ENCODE measurements around the gene CASTOR1. TPM values are rescaled to one million over a fixed set of nuclear protein-coding genes. Genes with fewer than 3 reads are reported as not detected.

Gene CASTOR1
- polyA plus RNA-seq, 3 donors from 2014 or later, result 9.3 to 16.9 (median 11.8) TPM

DNA sequence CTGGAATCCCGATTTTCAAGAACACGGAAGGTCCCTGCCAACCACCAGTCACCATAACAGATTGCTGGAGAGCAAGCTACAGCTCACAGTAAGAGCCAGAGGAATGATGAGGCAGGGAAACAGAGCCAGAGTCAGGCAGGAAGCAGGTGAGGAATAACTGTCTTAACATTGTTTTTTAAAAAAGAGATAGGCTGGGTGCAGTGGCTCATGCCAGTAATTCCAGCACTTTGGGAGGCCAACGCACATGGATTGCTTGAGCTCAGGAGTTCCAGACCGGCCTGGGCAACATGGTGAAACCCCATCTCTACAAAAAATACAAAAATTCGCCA is 13.5 kb upstream of the CASTOR1 start:
- peak overlapping the region; percentile 45 to 57 (median 55) for H3K4me3 Mint-ChIP-seq
- no peak for DNase-seq
- H3K27ac Mint-ChIP-seq, result peak overlapping the region; percentile 78 to 97 (median 88)
- H3K27me3 Mint-ChIP-seq (ENCODE audit: low read depth in 3 of 3), result peaks cover 0 to 3% (median 0%) of the 10 kb centered on the region in 3 donors
- H3K36me3 Mint-ChIP-seq, result peaks cover 0 to 12% (median 8%) of the 10 kb centered on the region in 3 donors
- no peaks in the 10 kb centered on the region for H3K9me3 Mint-ChIP-seq
- peaks cover 70 to 72% of the 10 kb centered on the region in 2 donors for H3K4me1 Mint-ChIP-seq

DNA sequence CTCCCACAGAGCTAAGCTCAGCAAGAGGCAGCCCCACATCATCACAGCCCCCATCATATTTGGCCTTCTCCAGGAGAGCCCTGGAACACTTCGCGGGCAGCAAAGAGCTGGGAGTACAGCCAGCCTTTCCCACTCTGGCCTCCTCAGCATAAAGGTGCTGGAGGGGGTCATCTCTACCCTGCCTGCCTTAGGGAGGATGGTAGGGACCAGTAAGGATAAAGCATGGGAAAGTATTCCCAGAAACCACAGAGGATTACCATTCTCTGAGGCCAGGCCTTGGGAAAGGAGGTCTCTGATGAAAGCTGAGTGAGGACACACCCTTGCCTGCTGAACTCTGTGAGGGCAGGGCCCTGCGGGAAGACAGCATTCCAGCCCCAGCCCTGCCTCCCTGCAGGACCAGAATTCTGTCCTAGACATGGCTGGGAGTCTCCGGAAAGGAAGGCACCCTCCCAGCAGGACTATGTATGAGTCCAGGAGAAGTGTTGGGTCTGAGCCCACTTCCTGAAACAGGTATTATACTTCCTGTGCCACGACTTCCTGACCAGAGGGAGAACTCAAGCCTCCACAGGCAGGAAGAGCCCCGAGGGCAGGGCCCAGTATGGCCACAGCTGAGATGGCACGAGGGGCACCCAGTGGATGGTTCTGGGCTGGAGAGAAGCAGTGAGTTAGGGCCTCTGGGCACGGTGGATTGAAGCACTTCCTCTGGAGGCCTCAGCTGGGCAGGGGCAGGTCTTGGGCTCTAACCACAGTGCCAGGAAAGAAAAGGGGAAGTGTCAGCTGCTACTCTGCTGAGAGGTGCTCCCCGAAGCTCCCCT is 12.9 kb upstream of the CASTOR1 start:
- Mint-ChIP-seq H3K27me3 (ENCODE audit: low read depth in 3 of 3) (peaks cover 0 to 3% (median 0%) of the 10 kb centered on the region in 3 donors), H3K36me3 (peaks cover 0 to 12% (median 11%) of the 10 kb centered on the region in 3 donors), H3K27ac (peak overlapping the region; percentile 78 to 97 (median 88)), H3K4me3 (peak overlapping the region; percentile 45 to 57 (median 55)), H3K9me3 (no peaks in the 10 kb centered on the region), H3K4me1 (peaks cover 64 to 67% of the 10 kb centered on the region in 2 donors)
- DNase-seq, result no peak

DNA sequence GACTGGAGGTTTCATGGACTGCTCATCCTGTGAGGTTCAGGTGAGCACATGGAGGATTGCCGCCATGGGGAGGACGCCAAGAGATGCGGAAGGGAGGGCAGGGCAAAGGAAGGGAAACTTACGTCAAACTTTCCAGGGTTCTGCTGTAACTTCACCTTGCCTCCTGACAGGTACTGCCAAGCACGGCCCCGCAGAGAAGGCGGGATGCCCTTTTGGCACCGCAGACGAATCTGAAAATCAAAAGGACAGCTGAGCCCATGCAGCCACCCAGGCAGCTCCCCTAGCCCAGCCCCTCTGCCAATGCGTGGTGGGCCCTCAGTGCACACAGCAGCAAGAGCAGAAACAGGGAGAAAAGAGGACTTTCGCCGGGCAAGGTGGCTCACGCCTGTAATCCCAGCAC is 10.0 kb upstream of the CASTOR1 start:
- no peak for DNase-seq
- no peak overlapping the region for H3K4me3 Mint-ChIP-seq
- H3K9me3 Mint-ChIP-seq, result no peaks in the 10 kb centered on the region
- peaks cover 2 to 18% (median 18%) of the 10 kb centered on the region in 3 donors for H3K36me3 Mint-ChIP-seq
- H3K27me3 Mint-ChIP-seq (ENCODE audit: low read depth in 3 of 3), result peaks cover 0 to 3% (median 0%) of the 10 kb centered on the region in 3 donors
- peaks cover 35 to 38% of the 10 kb centered on the region in 2 donors for H3K4me1 Mint-ChIP-seq
- H3K27ac Mint-ChIP-seq, result no peak overlapping the region

DNA sequence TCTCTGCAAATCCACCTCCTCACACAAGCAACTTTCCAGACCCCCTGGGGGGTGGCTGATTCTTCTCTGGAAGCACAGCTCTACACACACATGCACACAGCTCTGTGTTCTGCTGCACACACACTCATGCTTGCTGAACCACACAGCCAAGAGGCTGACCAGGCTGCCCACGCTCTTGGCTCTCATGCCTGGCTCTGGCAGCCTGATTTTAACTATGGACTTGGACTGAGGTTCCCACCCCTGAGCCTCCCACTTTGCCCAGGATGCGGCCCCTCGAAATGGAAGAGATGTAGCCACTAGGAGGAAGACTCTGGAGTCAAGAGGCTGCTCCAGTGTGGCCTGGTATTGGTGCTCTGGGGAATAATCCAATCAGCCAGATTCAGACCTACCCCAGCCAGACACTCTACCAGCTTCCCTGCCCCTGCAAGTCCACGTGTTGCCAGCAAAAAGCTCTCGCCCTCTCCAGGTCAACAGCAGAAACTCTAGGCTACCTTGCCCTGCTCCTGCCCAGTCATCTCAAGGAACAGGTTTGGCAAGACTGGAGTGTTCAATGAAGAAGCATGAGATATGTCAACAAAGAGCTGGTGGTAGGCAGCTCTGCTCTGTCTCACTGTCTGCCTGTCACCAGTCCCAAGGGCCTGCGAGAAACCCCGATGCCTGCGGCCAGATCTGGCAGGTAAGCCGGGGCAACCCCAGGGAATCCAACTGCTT is 8.8 kb upstream of the CASTOR1 start:
- Mint-ChIP-seq H3K4me1 (peaks cover 23 to 26% of the 10 kb centered on the region in 2 donors), H3K27ac (peak overlapping the region in 1 of 6 donors; percentile 11), H3K27me3 (ENCODE audit: low read depth in 3 of 3) (peaks cover 0 to 3% (median 0%) of the 10 kb centered on the region in 3 donors), H3K4me3 (no peak overlapping the region), H3K9me3 (no peaks in the 10 kb centered on the region), H3K36me3 (peaks cover 13 to 27% (median 22%) of the 10 kb centered on the region in 3 donors)
- no peak for DNase-seq

DNA sequence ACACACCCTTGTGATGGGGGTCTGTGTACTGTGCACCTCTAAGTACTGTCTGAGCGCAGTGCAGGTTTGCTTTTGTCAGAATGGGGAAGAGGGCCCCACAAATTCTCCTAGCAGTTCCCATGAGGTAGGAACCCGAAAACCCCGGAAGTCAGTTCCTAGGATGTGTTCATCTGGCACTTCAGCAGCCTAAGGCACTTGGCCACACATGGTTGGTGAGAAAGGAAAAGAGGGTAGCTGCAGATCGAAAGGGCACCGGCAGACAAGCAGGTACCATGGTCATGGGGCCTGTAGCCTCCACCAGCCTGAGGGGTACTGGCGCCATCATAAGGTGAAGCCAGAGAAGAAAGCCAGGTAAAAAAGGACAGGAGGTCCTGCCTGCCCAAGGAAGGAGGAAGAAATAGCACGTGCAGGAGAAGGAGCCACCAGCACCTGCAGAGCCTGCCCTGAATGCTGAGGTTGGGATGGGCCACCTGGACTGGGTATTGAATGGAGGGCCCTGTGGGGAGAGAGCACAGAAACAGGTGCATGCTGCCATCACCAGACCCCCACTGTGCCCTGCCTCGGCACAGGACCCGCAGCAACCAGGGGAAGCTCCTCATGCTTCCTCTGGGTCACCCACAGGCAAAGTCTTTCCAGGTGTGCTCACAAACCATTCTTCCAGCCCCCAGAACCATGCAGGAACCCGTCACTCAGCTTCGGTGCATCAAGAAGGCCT is 8.1 kb upstream of the CASTOR1 start:
- H3K4me3 Mint-ChIP-seq, result no peak overlapping the region
- peaks cover 15 to 29% (median 22%) of the 10 kb centered on the region in 3 donors for H3K36me3 Mint-ChIP-seq
- DNase-seq, result no peak
- peaks cover 16 to 19% of the 10 kb centered on the region in 2 donors for H3K4me1 Mint-ChIP-seq
- peaks cover 0 to 3% (median 0%) of the 10 kb centered on the region in 3 donors for H3K27me3 Mint-ChIP-seq (ENCODE audit: low read depth in 3 of 3)
- H3K9me3 Mint-ChIP-seq, result no peaks in the 10 kb centered on the region
- H3K27ac Mint-ChIP-seq, result peak overlapping the region in 1 of 6 donors; percentile 69

DNA sequence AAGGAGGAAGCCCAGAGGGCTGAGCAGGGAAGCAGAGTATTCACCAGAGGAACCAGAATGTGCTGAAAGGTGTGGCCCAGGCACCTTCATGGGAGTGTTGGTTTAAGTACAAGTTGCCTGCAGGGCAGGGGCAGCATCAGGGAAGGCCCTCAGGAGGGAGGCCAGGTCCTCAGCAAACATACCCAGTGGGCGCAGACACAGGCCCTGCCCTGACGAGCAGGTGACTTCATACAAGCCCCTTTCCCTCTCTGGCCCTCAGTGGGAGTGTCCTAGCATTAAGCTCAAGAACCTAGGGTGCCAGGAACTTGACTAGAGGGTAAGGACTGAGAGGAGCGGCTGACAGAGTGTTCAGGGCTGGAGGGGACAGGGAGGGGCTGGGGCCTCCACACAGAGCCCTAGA is 7.5 kb upstream of the CASTOR1 start:
- H3K9me3 Mint-ChIP-seq, result no peaks in the 10 kb centered on the region
- H3K4me3 Mint-ChIP-seq, result no peak overlapping the region
- peak overlapping the region in 4 of 6 donors; percentile 16 to 31 (median 24) for H3K27ac Mint-ChIP-seq
- peaks cover 10 to 13% of the 10 kb centered on the region in 2 donors for H3K4me1 Mint-ChIP-seq
- peaks cover 15 to 29% (median 22%) of the 10 kb centered on the region in 3 donors for H3K36me3 Mint-ChIP-seq
- peaks cover 0 to 3% (median 0%) of the 10 kb centered on the region in 3 donors for H3K27me3 Mint-ChIP-seq (ENCODE audit: low read depth in 3 of 3)
- DNase-seq, result no peak

DNA sequence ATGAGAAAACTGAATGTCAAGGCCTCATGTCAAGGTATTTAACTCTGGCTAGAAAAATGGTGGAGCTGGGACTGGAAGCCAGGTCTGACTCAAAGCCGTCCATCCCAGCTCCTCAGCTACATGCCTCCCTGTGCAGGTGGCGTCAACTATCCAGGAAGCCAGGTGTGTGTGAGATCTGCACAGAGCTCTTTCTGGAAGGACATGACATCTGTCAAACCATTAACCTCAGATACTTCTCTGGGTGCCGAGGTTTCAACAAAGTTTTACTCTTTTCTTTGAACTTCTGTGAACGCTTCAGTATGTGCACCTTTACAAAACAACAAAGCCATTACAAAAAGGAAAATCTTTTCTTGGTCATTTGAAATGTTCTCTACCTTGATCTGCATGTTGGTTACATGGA is 7.0 kb upstream of the CASTOR1 start:
- H3K27ac Mint-ChIP-seq, result peak overlapping the region in 2 of 6 donors; percentile 16 to 29
- no peaks in the 10 kb centered on the region for H3K9me3 Mint-ChIP-seq
- no peak for DNase-seq
- H3K36me3 Mint-ChIP-seq, result peaks cover 15 to 27% (median 22%) of the 10 kb centered on the region in 3 donors
- no peak overlapping the region for H3K4me3 Mint-ChIP-seq
- H3K27me3 Mint-ChIP-seq (ENCODE audit: low read depth in 3 of 3), result peaks cover 0 to 3% (median 2%) of the 10 kb centered on the region in 3 donors
- peaks cover 8% of the 10 kb centered on the region in 2 donors for H3K4me1 Mint-ChIP-seq

DNA sequence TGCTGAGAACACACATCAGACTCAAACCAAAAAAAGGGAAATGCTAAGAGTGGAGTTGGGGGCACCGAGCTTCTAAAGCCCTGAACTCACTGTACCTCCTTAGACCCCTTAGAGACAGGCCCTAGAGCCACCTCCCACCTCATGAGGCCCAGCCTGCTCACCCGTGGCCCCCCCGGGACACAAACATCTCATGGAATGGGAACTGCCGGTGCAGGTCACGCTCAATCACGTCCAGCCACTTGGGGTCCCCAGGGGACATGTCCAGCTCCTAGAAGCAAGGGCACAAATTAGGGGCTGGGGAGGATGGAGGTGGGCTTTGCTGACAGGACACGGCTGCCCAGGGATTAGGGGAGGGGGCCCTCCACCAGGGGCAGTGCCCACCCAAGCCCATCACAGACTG is 6.3 kb upstream of the CASTOR1 start:
- H3K27ac Mint-ChIP-seq, result peak overlapping the region in 1 of 6 donors; percentile 64
- H3K4me3 Mint-ChIP-seq, result no peak overlapping the region
- peaks cover 0 to 3% (median 2%) of the 10 kb centered on the region in 3 donors for H3K27me3 Mint-ChIP-seq (ENCODE audit: low read depth in 3 of 3)
- H3K36me3 Mint-ChIP-seq, result peaks cover 15 to 24% (median 22%) of the 10 kb centered on the region in 3 donors
- H3K9me3 Mint-ChIP-seq, result no peaks in the 10 kb centered on the region
- DNase-seq, result no peak
- H3K4me1 Mint-ChIP-seq, result peaks cover 3 to 5% of the 10 kb centered on the region in 2 donors

DNA sequence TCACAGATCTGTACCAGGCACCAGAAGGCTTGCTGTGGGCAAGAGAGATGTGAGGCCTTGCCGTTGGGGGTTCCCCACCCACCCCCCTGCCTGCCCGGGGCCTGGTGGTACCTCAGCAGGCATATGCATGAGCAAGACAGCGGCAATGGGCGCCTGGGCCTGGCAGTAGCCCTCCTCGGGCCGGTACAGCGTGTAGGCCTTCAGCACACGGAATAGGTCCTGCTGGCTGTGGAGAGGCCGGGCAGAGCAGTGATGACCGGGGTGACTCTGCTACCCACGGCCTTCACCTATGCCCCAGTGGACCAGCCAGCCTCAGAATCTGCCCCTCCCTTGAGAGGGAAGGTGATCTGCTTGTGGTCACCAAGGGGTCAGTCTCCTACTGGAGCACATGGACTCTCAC is 5.5 kb upstream of the CASTOR1 start:
- no peak overlapping the region for H3K4me3 Mint-ChIP-seq
- peaks cover 15 to 24% (median 22%) of the 10 kb centered on the region in 3 donors for H3K36me3 Mint-ChIP-seq
- peaks cover 10 to 13% of the 10 kb centered on the region in 2 donors for H3K4me1 Mint-ChIP-seq
- H3K9me3 Mint-ChIP-seq, result no peaks in the 10 kb centered on the region
- peak overlapping the region in 1 of 6 donors; percentile 12 for H3K27ac Mint-ChIP-seq
- H3K27me3 Mint-ChIP-seq (ENCODE audit: low read depth in 3 of 3), result peaks cover 0 to 7% (median 2%) of the 10 kb centered on the region in 3 donors
- DNase-seq, result no peak

DNA sequence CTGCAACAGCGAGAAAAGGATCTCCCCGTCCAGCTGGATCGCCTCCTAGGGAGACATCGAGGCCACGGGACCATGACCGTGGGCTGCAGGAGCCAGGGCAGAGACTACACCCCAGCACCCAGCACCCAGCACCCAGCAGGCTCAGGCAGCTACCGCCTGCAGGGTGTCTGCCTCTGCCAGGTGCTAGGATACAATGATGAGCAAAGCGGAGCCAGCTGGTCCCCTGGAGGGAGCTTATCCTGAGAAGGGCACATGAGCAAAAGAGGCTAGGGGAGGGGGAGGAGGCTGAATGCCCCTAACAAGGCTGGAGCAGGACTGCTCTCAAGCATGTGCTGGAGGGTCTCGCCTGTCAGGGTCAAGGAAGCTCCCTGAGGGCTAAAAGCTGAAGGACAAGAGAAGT is 4.8 kb upstream of the CASTOR1 start:
- H3K4me3 Mint-ChIP-seq, result no peak overlapping the region
- H3K36me3 Mint-ChIP-seq, result peaks cover 15 to 24% (median 19%) of the 10 kb centered on the region in 3 donors
- H3K4me1 Mint-ChIP-seq, result peaks cover 12 to 14% of the 10 kb centered on the region in 2 donors
- H3K9me3 Mint-ChIP-seq, result no peaks in the 10 kb centered on the region
- peaks cover 0 to 7% (median 2%) of the 10 kb centered on the region in 3 donors for H3K27me3 Mint-ChIP-seq (ENCODE audit: low read depth in 3 of 3)
- H3K27ac Mint-ChIP-seq, result peak overlapping the region in 3 of 6 donors; percentile 21 to 62 (median 24)
- DNase-seq, result no peak

DNA sequence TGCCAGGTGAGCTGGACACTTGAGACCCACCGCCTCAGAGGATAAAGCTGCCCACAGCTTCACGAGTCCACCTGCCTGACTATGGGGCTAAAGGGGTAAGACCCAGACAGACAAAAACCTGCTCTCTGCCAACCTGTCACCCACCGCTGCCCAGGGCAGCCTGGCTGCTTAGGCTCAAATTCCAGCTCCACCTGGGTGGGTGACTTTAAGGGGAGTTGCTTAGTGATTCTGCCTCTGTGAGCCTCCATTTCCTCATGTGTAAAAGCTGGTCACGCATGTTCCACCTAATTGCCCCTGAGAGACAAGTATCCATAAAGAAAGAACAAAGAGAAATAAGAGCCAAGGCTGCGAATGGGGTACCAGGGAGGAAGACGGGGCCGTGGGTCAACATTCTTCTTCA is 3.7 kb upstream of the CASTOR1 start:
- Mint-ChIP-seq H3K4me3 (no peak overlapping the region), H3K27ac (peak overlapping the region in 1 of 6 donors; percentile 27), H3K9me3 (no peaks in the 10 kb centered on the region), H3K36me3 (peaks cover 10 to 24% (median 15%) of the 10 kb centered on the region in 3 donors), H3K4me1 (peaks cover 16 to 20% of the 10 kb centered on the region in 2 donors), H3K27me3 (ENCODE audit: low read depth in 3 of 3) (peaks cover 0 to 4% (median 2%) of the 10 kb centered on the region in 3 donors)
- DNase-seq, result no peak

DNA sequence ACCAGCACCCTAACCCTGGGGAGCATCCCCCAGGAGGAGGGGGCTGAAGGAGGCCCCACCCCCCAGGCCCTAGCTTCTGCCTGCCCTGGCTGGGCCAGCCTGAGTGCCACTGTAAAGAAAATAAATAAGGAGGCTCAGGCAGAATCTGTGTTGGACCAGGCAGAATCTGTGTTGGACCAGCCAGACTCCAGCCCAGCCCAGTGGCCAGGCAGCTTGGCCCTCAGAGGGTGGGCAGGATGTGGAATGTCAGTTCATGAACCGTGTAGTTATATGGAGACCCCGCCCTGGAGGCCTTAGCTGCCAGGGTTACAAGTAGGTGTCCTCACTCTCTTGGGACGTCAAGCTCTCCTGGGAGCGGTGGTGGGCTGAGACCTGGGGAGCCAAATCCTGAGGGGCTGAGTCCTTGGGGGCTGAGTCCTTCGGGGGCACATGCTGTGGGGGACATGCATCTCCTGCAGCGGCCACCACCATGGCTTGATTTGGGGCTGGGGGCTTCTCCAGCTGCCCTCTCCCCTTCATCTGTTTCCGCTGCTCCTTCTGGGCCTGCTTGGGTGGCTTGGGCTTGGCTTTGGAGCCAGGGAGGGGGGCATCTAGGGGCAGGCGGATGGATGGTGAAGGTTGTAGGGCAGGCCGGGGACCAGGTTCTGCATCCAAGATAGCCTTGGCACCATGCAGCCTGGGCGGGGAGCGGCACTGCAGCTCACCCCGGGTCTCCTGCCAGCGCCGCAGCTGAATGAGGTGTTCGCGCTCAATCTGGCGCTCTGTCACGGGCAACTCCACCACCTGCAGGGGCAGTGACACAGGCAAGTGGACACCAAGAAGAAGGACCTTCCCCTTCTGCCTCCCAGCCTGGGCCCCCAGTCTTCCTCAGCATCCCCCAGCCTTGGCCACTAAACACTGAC is 3.0 kb upstream of the CASTOR1 start:
- H3K9me3 Mint-ChIP-seq, result no peaks in the 10 kb centered on the region
- DNase-seq, result no peak
- H3K4me1 Mint-ChIP-seq, result peaks cover 22 to 25% of the 10 kb centered on the region in 2 donors
- H3K27me3 Mint-ChIP-seq (ENCODE audit: low read depth in 3 of 3), result peaks cover 0 to 4% (median 2%) of the 10 kb centered on the region in 3 donors
- H3K27ac Mint-ChIP-seq, result peak overlapping the region in 2 of 6 donors; percentile 23 to 39
- no peak overlapping the region for H3K4me3 Mint-ChIP-seq
- peaks cover 10 to 23% (median 15%) of the 10 kb centered on the region in 3 donors for H3K36me3 Mint-ChIP-seq
